HepG2 (cell line): ENCODE results near the gene ANKRD11. TPM values are rescaled to one million over a fixed set of nuclear protein-coding genes. Genes with fewer than 3 reads are reported as not detected.

Source experiments
- ATAC-seq: fragments of 200-7000 bp; cut with Tn5 transposase; 3 replicates; pipeline ENCODE4 v1.9.1; 2020; ENCODE audit warnings: mild to moderate bottlenecking, moderate library complexity
- BruUV-seq: library from RNA; stranded (reverse); fragments of 400-500 nt; replicated peaks from 2 replicates; lab custom pipeline; 2021; lab: Mats Ljungman, UMichigan
- CTCF ChIA-PET: fragments of 300-600 bp; formaldehyde crosslinking; extraction: SDS; loops from one replicate; lab custom pipeline; 2021; ENCODE audit warnings: low total read pairs, inconsistent platforms, low intra/inter-chr PET ratio; lab: Yijun Ruan, JAX
- POLR2A ChIA-PET: fragments of 350-600 bp; sonication (Branson Sonifier 250); formaldehyde crosslinking; loops from one replicate; lab custom pipeline; 2020; ENCODE audit warnings: antibody characterized with exemption, inconsistent platforms; lab: Yijun Ruan, JAX
- DNase-seq: peaks from one replicate; pipeline ENCODE4 v3.0.0-alpha.2; 2015; ENCODE audit warnings: low spot score
- FAIRE-seq: peaks from 3 replicates; lab custom pipeline; 2011; peaks lifted over from hg19 to GRCh38; lab: Jason Lieb, UNC
- H2AFZ ChIP-seq: one replicate; pipeline ENCODE4 v1.6.1; 2011; ENCODE audit warnings: low read length, inconsistent platforms
- H3K27ac ChIP-seq: fragments of 300-600 bp; 3 replicates; pipeline ENCODE4 v1.8.0; 2011; ENCODE audit warnings: mixed run types, mild to moderate bottlenecking, mixed read lengths, low read length, inconsistent platforms; ENCODE audit not compliant: insufficient read depth; ENCODE audit errors: extremely low read length
- H3K27me3 ChIP-seq, 2 experiments: fragments of 200-600 bp in 1 of 2; 2 replicates in 1 of 2; 3 replicates in 1 of 2; pipeline versions ENCODE4 v1.6.0 to v1.8.0; 2011; ENCODE audit warnings: low read length in 2 of 2, mild to moderate bottlenecking in 2 of 2, moderate library complexity in 2 of 2, inconsistent platforms in 1 of 2; ENCODE audit not compliant: insufficient read depth in 2 of 2, control insufficient read depth in 1 of 2
- H3K36me3 ChIP-seq, 2 experiments: fragments of 200-600 bp in 1 of 2; replicated peaks in 1 of 2; 2 replicates in 1 of 2; 3 replicates in 1 of 2; pipeline versions ENCODE4 v1.5.1 to v1.8.0; 2011; ENCODE audit warnings: low read length in 2 of 2, inconsistent platforms in 1 of 2; ENCODE audit not compliant: insufficient read depth in 2 of 2, control insufficient read depth in 1 of 2
- H3K4me1 ChIP-seq: 2 replicates; pipeline ENCODE4 v1.5.1; 2012; ENCODE audit warnings: low read length, inconsistent platforms; ENCODE audit not compliant: insufficient read depth
- H3K4me2 ChIP-seq: 2 replicates; pipeline ENCODE4 v1.6.0; 2011; ENCODE audit warnings: low read depth, low read length, inconsistent platforms
- H3K4me3 ChIP-seq, 3 experiments: fragments of 200-600 bp in 1 of 3; sonication (generic), shearing (Covaris generic) in 1 of 3; replicated peaks in 1 of 3; 2 replicates each; pipeline ENCODE4 v1.5.1; 2011 to 2016; ENCODE audit warnings: low read length in 3 of 3, inconsistent platforms in 2 of 3, low read depth in 2 of 3, mild to moderate bottlenecking in 2 of 3, control low read depth in 1 of 3, mixed read lengths in 1 of 3; ENCODE audit not compliant: insufficient read depth in 1 of 3
- H3K79me2 ChIP-seq: one replicate; pipeline ENCODE4 v1.6.1; 2011; ENCODE audit warnings: low read length, inconsistent platforms; ENCODE audit not compliant: insufficient read depth
- H3K9ac ChIP-seq: 2 replicates; pipeline ENCODE4 v1.6.0; 2011; ENCODE audit warnings: mild to moderate bottlenecking, low read depth, low read length, inconsistent platforms; ENCODE audit not compliant: insufficient read depth
- H3K9me3 ChIP-seq: 2 replicates; pipeline ENCODE4 v1.5.1; 2012; ENCODE audit warnings: mild to moderate bottlenecking, low read length
- H4K20me1 ChIP-seq: 2 replicates; pipeline ENCODE4 v1.6.0; 2011; ENCODE audit warnings: inconsistent platforms, mild to moderate bottlenecking, low read length, moderate library complexity; ENCODE audit not compliant: insufficient read depth
- AGO2 ChIP-seq: fragments of 200-400 bp; formaldehyde crosslinking; optimal IDR thresholded peaks from 2 replicates; pipeline ENCODE3; 2017; ENCODE audit warnings: mild to moderate bottlenecking, low read depth, low read length, moderate library complexity
- HNF4A ChIP-seq: sonication (generic); formaldehyde crosslinking; IDR thresholded peaks from 2 replicates; pipeline ENCODE4 v1.4.0; 2020; ENCODE audit warnings: missing genetic modification reagents
- HNRNPL ChIP-seq: fragments of 200-400 bp; formaldehyde crosslinking; IDR thresholded peaks from 2 replicates; pipeline ENCODE4 v1.6.1; 2017; ENCODE audit warnings: mild to moderate bottlenecking, low read depth, low read length
- LRRFIP1 ChIP-seq: sonication (generic); formaldehyde crosslinking; conservative IDR thresholded peaks from 2 replicates; pipeline ENCODE4 v1.4.0; 2020; ENCODE audit warnings: missing genetic modification reagents
- MAX ChIP-seq: IDR thresholded peaks from 2 replicates; pipeline ENCODE4 v1.6.1; 2012; ENCODE audit warnings: inconsistent platforms
- NONO ChIP-seq, 2 experiments: fragments of 450-650 bp in 1 of 2; sonication (generic) in 1 of 2; formaldehyde crosslinking in 1 of 2; IDR thresholded peaks in 1 of 2; conservative IDR thresholded peaks in 1 of 2; 2 replicates each; pipeline versions ENCODE4 v1.6.1 to v1.8.0; 2017 to 2022; ENCODE audit warnings: mild to moderate bottlenecking in 1 of 2, missing genetic modification reagents in 1 of 2, moderate library complexity in 1 of 2
- SALL2 ChIP-seq: sonication (generic); formaldehyde crosslinking; IDR thresholded peaks from 2 replicates; pipeline ENCODE4 v1.8.1; 2023; ENCODE audit warnings: mild to moderate bottlenecking, missing genetic modification reagents, inconsistent platforms
- ZBTB3 ChIP-seq: sonication (generic); formaldehyde crosslinking; IDR thresholded peaks from 2 replicates; pipeline ENCODE4 v1.4.0; 2020; ENCODE audit warnings: low read depth, mild to moderate bottlenecking, moderate library complexity, missing genetic modification reagents, borderline replicate concordance
- ZFY ChIP-seq: sonication (generic); formaldehyde crosslinking; IDR thresholded peaks from 2 replicates; pipeline ENCODE4 v1.4.0; 2020; ENCODE audit warnings: missing genetic modification reagents
- ZNF235 ChIP-seq: sonication (generic); formaldehyde crosslinking; IDR thresholded peaks from 2 replicates; pipeline ENCODE4 v1.8.1; 2023; ENCODE audit warnings: mild to moderate bottlenecking, missing genetic modification reagents, borderline replicate concordance
- ZNF451 ChIP-seq: sonication (generic); formaldehyde crosslinking; IDR thresholded peaks from 2 replicates; pipeline ENCODE4 v1.5.0; 2020; ENCODE audit warnings: mild to moderate bottlenecking, missing genetic modification reagents
- ZNF768 ChIP-seq: sonication (generic); formaldehyde crosslinking; IDR thresholded peaks from 2 replicates; pipeline ENCODE4 v1.4.0; 2020; ENCODE audit warnings: missing genetic modification reagents
- ZNF850 ChIP-seq: sonication (generic); formaldehyde crosslinking; conservative IDR thresholded peaks from 2 replicates; pipeline ENCODE4 v1.9.0; 2021; ENCODE audit warnings: mild to moderate bottlenecking, missing genetic modification reagents
- ZSCAN25 ChIP-seq: sonication (generic); formaldehyde crosslinking; IDR thresholded peaks from 2 replicates; pipeline ENCODE4 v1.8.0; 2022; ENCODE audit warnings: mild to moderate bottlenecking, missing genetic modification reagents
- WGBS: methylation state at CpG from one replicate; pipeline ENCODE4 v1.1.6; 2017; ENCODE audit warnings: low lambda C conversion rate; 5-methylcytosine and 5-hydroxymethylcytosine counted together
- in situ Hi-C: cut with HindIII; loops from 2 replicates; pipeline ENCODE4 v1.10.0; 2017; ENCODE audit warnings: low pct_unique_long_range_greater_than_20kb; ENCODE audit not compliant: extremely low pct_ligation_motif_present
- intact Hi-C: fragments of 100-400 bp; cut with micrococcal nuclease; formaldehyde crosslinking; loops from one replicate; pipeline ENCODE4 v1.10.0; 2022; ENCODE audit not compliant: unreplicated experiment
- polyA plus RNA-seq, 8 experiments: library from polyadenylated mRNA; depleted of rRNA in 3 of 8; stranded (reverse) in 7 of 8; unstranded in 1 of 8; fragments of >200 nt; fragmentation: Illumina TruSeq in 4 of 8; extraction: Trizol in 4 of 8; gene quantifications; 2 replicates each; pipeline versions ENCODE4 v1.2.1 to v1.2.3, GENCODE V29; 2011 to 2016; ENCODE audit warnings: low read depth in 4 of 8, missing spikeins in 1 of 8, mixed read lengths in 1 of 8; ENCODE audit not compliant: insufficient read depth in 1 of 8
- total RNA-seq, 5 experiments: library from RNA; depleted of rRNA; stranded (reverse); fragments of >200 nt; fragmentation: Illumina TruSeq; extraction: Trizol; gene quantifications; 2 replicates each; pipeline ENCODE4 v1.2.3, GENCODE V29; 2016; ENCODE audit warnings: low read depth in 1 of 5
- TF ChIP-seq, protein P1 (sequence below): sonication (generic); formaldehyde crosslinking; IDR thresholded peaks from 2 replicates; pipeline ENCODE4 v1.4.0; 2020; ENCODE audit warnings: missing genetic modification reagents

The ANKRD11 gene
- total and polyA plus RNA-seq, 2 of the 13 experiments (the other 11 are each of a cell fraction or from before 2014, with no cell fraction given): 21.4 to 38.4 TPM

GRCh38 chr16:89297910-89298545 lies 192.3 kb downstream of the ANKRD11 start:
- POLR2A ChIA-PET: interaction anchor here (0.6 kb wide), 1 partner anchor 36 kb away, joined by 3 read pairs; no protein-coding TSS in a partner anchor
- H3K9me3 ChIP-seq: no peaks in the 10 kb centered on the region
- H3K4me2 ChIP-seq: 0 out of 2 replicates have a peak overlapping the region, but pooled peaks have one; percentile 26
- DNase-seq (no peak), ATAC-seq (peak; percentile 26), FAIRE-seq (no peak)
- peak overlapping the region; percentile 33 for H3K27ac ChIP-seq
- in situ Hi-C loops (no loop called here), intact Hi-C loops (no loop called here)
- H3K36me3 ChIP-seq: peaks cover 22 to 55% of the 10 kb centered on the region in 2 experiments
- peak overlapping the region in 1 of 3 experiments; percentile 15; a peak in 1 of 6 replicates for H3K4me3 ChIP-seq
- H3K27me3 ChIP-seq: no peaks in the 10 kb centered on the region
- 0 out of 2 replicates have a peak overlapping the region, but pooled peaks have one; percentile 3 for H3K9ac ChIP-seq
- CTCF ChIA-PET: no interaction called here
- no peak overlapping the region for H2AFZ ChIP-seq
- H3K4me1 ChIP-seq: peaks cover 61% of the 10 kb centered on the region
- H3K79me2 ChIP-seq: peaks cover 70% of the 10 kb centered on the region
- H4K20me1 ChIP-seq: peaks cover 63% of the 10 kb centered on the region
- BruUV-seq: no TSS peak
- 74% methylated on average over 17 of the region's 17 CpGs for WGBS
- TF ChIP-seq HNF4A (CRISPR knock-in tag) (0 out of 2 replicates have a peak, but pooled peaks have one; percentile 29), ZBTB3 (no peak), ZSCAN25 (CRISPR knock-in tag) (0 out of 2 replicates have a peak, but pooled peaks have one; percentile 21), LRRFIP1 (CRISPR knock-in tag) (no peak), NONO (IDR thresholded peaks at IDR 0.05) (no peak), NONO (CRISPR knock-in tag; conservative IDR thresholded peaks at IDR 0.05) (peak; percentile 19; the same call in 1 of the 2 replicates), ZNF768 (CRISPR knock-in tag) (0 out of 2 replicates have a peak, but pooled peaks have one; percentile 53), ZNF235 (CRISPR knock-in tag) (no peak), ZNF850 (no peak), AGO2 (peak; percentile 40), SALL2 (CRISPR knock-in tag) (no peak), MAX (peak; percentile 51; the same call in 1 of the 2 replicates), HNRNPL (0 out of 2 replicates have a peak, but pooled peaks have one; percentile 20), ZFY (peak; percentile 40; the same call in 1 of the 2 replicates), ZNF451 (CRISPR knock-in tag) (no peak)
- TF ChIP-seq, protein P1, sequence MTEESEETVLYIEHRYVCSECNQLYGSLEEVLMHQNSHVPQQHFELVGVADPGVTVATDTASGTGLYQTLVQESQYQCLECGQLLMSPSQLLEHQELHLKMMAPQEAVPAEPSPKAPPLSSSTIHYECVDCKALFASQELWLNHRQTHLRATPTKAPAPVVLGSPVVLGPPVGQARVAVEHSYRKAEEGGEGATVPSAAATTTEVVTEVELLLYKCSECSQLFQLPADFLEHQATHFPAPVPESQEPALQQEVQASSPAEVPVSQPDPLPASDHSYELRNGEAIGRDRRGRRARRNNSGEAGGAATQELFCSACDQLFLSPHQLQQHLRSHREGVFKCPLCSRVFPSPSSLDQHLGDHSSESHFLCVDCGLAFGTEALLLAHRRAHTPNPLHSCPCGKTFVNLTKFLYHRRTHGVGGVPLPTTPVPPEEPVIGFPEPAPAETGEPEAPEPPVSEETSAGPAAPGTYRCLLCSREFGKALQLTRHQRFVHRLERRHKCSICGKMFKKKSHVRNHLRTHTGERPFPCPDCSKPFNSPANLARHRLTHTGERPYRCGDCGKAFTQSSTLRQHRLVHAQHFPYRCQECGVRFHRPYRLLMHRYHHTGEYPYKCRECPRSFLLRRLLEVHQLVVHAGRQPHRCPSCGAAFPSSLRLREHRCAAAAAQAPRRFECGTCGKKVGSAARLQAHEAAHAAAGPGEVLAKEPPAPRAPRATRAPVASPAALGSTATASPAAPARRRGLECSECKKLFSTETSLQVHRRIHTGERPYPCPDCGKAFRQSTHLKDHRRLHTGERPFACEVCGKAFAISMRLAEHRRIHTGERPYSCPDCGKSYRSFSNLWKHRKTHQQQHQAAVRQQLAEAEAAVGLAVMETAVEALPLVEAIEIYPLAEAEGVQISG (CRISPR knock-in tag): 0 out of 2 replicates have a peak, but pooled peaks have one; percentile 22
